HG03432 (cell line): Measurements from ENCODE around the gene SAMD10.
"Not testable (repeated sequence)": the region's sequence is repeated elsewhere in the genome, so short reads cannot be mapped to it uniquely, and the experiment has no call there.

Experiments
- ATAC-seq: cut with Tn5 transposase; IDR thresholded peaks from one replicate; pipeline ENCODE4 v1.9.1; 2021; ENCODE audit warnings: mild to moderate bottlenecking, moderate library complexity; ENCODE audit not compliant: unreplicated experiment

Gene SAMD10

GRCh38 chr20:63969838-63970713 lies 9.4 kb downstream of the SAMD10 start, which contains the start of gene ZNF512B:
ZNF512B (minus strand) TSS chr20:63969930; CDS start chr20:63967950, 1,980 bp downstream.
- ATAC-seq: no peak

DNA sequence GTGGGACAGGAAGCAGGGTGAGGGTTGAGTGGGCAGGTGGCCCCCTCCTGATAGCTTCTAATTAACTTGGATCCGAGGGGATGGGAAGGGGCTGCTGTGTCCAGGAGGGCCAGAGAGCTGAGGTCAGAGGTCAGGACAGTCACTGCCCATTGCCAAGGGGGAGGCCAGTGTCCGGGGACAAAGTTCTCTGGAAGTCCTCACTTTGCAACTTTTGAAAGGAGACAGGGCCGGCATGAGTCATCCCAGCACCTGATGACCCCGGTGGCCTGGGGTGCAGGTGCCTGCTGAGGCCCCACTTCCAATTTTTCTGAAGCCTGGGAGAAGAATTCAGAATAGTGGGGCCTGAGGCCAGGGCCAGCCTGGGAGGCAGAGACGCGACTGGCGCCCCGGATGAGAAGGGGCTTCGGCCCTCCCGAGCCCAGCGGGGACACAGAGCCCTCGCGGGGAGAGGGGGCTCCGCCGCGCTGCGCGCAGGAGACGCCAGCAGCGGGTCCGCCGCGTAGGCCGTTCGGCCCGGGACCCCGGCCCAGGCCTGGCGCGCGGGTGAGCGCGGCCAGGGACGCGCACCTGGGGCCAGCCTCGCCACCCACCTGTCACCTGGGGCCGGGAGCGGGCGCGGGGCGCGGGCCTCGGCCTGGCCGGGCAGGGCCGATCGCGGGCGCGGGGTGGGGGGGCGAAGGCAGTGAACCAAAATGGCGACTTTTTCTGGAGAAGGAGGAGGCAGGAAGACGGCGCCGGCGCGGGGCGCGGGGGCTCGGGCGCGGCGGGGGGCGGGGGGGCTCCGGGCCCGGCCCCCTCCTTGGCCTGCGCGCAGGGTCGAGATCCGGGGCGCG lies 10.3 kb downstream of the SAMD10 start:
- ATAC-seq: no peak

DNA sequence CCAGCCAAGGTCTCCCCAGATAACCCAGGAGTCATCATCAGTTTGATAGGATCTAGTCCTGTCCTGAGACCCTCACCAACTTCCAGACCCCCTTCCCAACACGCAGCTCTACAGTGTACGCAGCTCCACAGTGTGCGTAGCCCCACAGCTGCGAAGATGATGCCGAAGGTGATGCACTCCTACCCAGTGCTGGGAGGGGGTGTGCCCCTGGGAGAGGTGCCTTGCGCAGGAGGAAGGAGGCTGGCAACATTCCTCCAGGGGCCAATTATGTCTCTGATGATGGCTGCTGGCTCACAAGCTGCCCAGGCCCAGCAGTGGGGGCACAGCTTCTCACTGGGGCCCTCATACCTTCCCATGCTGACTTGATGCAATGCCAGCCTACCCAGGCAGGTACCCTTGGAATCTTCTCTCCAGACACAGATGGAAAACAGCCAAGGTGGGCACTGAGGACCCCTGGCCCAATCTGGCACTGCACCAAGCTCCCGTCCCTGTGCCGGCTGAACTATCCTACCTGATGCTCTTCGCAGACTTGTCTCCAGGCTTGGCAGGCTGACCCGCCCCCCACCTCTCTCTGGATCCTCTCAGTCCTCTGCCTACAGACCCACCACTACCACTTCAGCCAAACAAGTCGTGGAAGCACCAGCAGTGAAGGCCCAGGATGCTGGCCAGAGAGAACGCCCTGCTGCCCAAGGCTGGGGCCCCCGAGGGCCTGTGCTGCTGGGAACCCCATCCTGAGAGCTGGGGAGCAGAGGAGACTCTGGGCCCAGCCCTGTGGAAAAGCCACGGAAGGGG lies 11.1 kb downstream of the SAMD10 start:
- ATAC-seq: no peak

DNA sequence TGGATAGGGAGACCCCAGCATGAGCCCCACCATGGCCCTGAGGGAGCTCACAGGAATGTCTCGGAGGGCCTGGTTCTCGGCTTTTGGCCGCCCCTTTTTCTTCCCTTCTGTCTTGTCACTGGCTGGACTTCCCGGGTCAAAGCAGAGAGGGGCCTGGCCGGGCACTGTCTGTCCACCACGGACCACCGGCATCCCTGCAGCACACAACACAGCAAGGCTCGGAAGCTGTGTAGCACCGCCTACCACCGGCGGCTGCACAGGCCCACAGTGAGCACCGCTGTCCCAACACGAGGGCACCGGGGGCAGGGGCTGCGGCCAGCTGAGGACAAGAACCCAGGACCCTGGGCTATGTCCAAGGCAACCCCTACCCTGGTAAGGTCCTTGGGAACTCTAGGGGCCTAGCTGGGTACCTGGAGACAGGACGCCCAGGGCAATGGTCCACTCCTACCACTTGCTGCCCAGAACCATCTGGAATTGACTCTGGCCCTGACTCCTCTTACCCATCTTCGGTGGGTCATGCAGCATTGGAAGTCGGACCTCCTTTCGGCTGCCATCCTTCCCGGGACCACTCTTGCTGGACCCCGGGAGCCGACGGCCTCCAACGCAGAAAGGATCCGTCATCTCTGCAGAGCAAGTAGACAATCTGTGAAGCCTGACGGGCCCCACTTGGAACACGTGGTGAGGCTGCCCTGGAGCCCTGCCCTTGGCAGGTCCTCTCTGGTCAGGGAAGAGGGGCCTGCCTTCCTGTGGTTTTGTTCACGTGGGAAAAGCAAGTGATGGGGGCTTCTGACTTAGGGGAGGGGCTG lies 11.9 kb downstream of the SAMD10 start:
- no peak for ATAC-seq

GRCh38 chr20:63966944-63967322 lies 12.5 kb downstream of the SAMD10 start:
- ATAC-seq: no peak

- ATAC-seq: no peak
These were observed 13.1 kb downstream of the SAMD10 start for GRCh38 chr20:63966172-63966943.

DNA sequence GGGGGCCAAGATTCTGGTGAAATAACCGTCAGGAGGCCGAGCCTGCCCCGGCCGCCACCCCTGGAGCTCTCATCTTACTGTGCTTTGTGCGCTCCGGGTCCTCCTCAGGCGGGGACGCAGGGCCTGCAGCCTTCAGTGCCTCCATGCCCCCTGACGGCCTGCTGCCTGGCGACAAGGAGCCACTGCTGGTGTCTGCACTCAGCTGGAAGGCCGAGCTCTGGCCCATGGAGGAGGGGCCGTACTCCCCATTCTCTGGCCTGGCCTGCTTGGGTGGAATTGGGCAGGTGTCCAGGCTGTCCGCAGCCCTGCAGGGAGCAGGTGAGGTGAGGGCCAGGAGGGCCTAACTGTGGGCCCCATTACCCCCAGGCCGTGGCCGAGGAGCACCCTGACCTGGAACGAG lies 15.0 kb downstream of the SAMD10 start:
- ATAC-seq: no peak

DNA sequence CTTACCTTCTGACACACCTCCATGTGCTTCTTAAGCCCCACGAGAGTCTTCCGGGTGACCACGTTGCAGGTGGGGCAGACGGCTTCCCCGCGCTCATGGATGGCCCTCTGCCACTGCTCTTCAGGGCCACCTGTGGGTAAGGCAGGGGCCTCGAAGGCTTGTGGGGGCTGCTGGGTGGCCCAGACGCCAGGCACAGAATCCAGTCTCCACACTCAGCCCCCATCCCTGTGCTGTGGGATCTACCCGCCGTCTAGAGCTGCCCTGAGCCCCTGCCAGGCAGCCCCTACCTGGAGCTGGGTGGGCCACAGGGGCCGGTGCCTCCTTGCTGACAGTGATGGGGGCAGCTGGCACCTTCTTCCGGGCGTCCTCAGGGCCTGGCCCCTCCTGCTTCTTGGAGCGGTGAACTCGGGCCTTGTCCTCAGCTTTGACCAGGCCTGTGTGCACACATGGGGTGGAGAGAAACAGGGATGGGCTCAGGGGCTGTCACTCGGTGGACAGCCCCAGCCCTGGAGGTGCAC lies 15.6 kb downstream of the SAMD10 start:
- ATAC-seq: no peak

DNA sequence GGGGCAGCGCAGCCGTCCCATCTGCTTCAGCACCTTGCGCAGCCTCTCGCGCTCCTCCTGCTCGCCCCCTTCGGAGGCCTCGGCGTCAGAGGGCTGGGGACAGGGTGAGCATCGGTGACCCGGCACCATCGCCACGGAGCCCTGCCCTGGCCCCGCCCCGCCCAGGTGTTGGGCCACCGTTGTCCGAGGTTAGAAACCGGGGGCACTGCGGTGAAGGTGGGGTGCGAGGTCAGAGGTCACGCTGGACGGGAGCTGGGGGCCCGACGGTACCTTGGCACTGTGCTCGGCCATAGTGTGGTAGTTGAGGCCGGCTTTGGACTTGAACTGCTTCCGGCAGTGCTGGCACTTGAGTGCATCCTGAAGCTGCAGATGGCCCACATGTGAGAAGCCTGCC lies 16.1 kb downstream of the SAMD10 start:
- ATAC-seq: no peak

DNA sequence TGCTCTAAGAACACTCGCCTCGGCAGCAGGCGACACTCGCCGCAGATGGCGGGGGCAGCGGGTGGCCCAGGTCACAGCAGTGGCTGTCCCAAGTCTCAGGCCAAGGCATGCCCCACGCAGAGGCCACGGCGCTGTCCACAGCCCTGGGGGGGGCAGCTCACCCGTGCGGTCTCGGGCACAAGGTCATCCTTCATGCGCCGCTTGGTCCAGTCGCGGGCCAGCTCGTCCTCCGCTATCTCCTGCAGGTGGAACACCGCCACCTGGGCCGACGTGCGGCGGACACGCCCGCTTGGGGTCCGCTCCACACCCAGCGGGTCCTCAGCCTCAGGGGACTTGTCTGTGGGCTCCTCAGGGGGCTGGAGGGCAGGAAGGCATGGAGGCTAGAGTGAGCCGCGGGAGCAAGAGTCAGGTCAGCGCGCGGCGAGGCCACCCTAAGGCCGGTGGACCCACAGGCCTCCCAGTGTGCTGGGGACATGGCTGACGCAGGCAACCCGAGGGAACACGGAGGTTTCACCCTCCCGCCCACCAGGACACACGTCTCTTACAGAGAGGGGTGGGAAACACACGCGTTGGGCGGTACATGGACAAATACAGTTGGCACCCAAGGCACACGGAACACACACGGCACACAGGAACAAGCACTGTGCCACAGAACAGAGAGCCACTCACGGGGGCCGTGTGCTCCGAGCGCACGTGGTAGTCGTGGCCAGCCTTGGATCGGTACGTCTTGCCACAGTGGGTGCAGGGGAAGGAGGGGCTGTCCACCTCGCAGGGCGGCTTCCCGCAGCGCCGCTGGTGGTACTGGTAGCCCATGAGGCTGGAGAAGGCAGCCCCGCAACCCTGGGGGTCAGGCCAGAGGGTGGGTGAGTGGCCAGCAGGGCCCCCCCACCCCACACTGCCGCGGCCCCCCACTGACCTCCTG lies 16.8 kb downstream of the SAMD10 start:
- no peak for ATAC-seq

- no peak for ATAC-seq
These were observed 17.6 kb downstream of the SAMD10 start for GRCh38 chr20:63961664-63962425.

DNA sequence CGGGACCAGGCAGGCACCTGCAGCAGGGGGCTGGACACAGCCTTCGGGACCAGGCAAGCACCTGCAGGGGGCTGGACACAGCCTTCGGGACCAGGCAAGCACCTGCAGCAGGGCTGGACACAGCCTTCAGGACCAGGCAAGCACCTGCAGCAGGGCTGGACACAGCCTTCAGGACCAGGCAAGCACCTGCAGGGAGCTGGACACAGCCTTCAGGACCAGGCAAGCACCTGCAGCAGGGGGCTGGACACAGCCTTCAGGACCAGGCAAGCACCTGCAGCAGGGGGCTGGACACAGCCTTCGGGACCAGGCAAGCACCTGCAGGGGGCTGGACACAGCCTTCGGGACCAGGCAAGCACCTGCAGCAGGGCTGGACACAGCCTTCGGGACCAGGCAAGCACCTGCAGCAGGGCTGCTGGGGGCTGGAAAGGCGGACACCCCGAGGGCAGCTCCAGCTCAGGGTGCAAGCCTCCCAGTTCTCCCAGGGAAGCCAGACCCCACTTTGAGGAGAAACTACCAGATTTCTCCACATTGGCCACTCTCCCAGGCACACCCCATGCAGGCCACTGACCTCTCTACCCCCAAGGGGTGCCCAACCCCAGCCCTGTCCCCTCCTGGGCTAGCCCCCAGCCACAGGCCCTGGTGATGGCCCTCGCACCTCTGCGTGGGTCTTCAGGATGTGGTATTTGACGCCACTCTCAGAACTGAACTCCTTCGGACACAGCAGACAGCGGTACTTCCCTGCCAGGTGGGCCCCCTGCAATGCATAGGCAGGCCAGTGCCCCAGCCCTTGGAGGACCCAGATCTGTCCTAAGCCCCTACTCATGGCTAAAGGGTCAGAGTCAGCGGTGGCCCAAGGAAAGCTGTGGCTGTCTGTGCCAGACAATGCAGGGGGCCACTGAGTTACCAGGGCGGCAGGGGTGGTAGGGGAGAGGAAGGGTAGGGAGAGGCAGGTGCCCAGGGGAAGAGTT lies 18.5 kb downstream of the SAMD10 start:
- ATAC-seq: not testable (repeated sequence)

DNA sequence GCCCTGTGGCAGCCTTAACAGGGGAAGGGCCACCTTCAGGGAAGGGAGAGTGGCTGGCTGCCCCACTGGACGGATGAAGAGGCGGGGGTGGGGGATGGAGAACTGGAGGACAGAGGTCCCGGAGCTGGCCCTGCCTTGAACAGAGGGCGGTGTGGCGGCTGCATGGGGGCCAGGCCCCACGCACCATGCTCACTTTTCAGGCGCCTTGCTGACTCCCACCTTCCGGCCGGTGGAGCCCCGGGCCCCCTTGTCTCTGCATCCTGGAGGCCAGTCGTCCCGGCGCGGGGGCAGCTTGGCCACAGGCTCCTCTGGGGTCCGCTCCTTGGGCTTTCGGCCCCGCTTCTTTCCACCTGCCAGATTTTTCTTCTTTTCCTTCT lies 19.8 kb downstream of the SAMD10 start:
- ATAC-seq: no peak

DNA sequence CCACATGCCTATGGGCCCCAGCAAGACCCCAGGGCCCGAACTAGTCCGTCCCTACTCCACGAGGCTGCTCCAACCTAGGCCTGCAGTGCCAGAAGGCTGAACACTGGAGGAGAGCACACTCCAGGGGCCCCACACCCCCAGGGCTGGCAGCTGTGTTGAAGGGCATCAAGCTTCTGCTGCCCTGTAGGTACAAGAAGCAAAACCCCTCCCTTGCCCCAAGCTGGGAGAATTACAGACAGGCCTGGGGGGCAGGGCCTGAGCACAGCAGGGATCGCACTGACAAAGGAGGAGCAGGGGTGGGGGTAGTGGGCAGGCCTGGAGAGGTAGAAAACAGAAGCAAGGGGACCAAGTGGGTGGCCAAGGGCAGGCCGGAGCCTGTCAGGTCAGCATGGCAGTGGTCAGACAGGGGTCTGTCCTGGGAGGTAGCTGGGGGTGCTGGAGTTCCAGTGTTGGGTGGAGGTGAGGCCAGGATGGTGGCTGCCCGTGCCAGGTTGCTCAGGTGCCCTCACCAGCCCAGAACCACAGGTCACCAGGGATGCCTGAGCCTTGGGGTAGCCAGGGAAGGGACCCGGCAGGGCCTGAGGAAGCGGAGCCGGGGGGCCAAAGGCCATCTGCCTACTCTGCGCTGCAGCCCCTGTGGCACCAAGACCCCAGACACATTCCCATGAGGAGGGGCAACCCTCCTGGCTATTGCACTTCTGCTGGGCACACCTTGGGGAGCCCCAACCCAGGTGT lies 20.3 kb downstream of the SAMD10 start:
- ATAC-seq: no peak

DNA sequence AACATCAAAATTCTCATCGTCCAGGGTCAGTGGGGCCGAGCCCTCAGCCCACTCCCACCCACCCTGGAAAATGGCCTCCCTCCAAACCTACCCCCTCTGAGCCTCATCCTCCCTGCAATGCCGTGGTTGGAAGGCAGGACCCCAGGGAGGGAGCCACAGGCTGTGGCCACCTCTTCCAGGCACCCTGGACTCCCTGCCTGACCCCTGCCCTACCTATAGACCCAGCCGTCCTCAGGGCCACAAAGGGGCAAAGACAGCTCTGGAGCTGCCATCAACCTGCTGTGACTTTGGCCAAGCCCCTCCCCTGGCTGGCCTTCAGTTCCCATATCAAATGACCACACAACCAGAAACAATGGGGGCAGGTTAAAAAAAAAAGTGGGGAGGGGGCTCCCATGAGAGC lies 21.0 kb downstream of the SAMD10 start:
- ATAC-seq: no peak
